Stimulated activated naive CD8-positive, alpha-beta T cell treated with anti-CD3 and anti-CD28 coated beads, Interleukin-15, Interleukin-2, amounts not matched to agents 100 U/mL and 50 U/mL, for 24 hours (primary cell): Measurements from ENCODE around the gene ZNF593OS.

Source experiments
- ATAC-seq: fragments of 150-1000 bp; cut with Tn5 transposase; one replicate; pipeline ENCODE4 v1.10.0; 2021
- DNase-seq: peaks from one replicate; pipeline ENCODE4 v3.0.0; 2021

The ZNF593OS gene

DNA sequence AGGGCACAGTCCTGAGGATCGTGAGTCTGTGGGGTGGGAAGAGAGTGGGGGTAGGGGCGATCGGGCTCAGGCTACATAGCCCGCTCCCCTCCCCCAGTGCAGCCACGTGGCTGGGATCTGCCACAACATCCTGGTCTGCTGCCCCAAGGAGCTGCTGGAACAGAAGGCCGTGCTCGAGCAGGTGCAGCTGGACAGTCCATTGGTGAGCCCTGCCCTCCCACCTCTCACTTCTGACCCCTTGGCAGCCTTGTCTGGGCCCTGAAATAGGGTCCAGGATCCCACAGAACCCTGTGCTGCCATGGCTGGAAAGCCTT is 10.7 kb upstream of the ZNF593OS start:
- DNase-seq: no peak
- no peak for ATAC-seq

DNA sequence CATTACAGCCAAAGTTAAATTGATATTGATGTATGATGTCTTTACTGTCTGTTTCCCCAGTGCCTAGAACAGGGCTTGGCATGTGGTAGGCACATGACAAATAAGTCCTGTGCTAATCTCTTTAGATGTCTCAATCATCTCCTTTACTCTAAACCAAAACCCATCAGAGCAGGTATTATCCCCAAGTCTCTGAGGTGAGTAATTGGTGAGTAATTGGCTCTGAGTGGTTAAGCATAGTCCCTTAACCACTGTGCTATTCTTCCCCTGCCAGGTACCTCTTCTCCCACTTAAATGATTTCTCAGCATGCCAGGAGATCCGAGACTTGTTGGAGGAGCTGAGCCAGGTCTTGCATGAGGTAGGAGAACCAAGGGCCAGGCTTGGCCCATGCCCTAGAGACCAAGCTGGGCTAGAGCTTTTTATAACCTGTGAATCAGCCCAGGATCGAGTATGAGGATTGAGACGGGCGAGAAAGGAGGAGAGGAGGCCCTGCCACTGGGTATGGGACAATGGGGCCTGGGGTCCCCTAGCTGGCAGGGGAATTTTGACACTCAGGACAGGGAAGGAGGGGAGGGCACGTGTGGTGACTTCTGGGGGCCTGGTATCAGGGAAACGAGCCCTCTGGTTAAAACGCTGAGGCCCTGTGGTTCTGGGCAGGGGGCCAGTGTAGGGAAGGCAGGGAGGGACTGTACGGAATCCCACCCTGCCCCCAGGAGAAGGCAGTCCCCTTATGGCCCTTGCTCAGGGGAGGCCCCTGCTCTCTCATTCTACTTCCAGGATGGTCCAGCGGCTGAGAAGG is 10.2 kb upstream of the ZNF593OS start:
- ATAC-seq: peak; percentile 88
- no peak for DNase-seq

DNA sequence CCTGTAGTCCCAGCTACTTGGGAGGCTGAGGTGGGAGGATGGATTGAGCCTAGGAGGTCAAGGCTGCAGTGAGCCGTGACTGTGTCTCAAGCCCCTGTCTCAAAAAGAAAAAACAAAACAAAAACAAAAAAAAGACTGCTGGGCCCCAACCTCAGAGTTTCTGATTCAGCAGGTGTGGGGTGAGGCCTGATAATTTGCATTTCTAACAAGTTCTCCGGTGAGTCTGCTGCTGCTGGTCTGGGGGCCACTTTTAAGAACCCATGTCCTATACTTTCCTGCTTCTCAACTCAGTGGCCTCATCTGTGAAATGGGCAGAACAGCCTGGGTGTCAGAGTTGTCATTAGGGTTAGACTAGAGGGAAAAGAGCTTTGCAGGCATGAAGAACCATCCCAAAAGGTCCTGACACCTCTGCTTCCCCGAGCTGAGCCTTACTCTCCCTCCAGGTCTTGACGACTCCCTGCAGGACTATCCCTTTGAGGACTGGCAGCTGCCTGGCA is 8.4 kb upstream of the ZNF593OS start:
- no peak for DNase-seq
- ATAC-seq: no peak

DNA sequence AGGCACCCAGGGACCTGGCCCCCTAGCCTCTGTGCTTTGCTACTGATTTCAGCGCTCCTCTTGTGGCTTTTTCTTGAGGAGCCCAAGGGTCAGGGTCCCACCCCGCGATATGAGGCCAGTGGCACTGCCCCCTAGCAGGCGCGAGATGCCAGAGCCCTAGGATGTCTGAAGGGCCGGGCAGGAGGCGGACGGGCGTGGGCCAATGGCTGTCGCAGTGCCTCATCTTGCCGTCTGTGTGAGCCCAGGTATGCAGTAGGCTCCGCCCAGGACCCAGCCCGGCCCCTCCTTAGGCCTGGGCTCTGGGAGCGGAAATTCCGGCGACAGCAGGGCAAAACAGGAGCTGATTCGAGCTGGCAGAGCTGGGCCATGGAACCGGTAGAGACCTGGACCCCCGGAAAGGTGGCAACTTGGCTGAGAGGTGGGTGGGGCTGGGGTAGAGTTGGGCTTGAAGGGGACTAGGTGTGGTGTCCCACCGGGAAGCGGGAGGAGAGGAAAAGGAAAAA is 5.6 kb upstream of the ZNF593OS start, which contains the start of gene CNKSR1:
CNKSR1 (plus strand) TSS at position 310 of the 503 bp plus-strand sequence; CDS start at position 367, 57 bp downstream.
- DNase-seq (no peak), ATAC-seq (no peak)

DNA sequence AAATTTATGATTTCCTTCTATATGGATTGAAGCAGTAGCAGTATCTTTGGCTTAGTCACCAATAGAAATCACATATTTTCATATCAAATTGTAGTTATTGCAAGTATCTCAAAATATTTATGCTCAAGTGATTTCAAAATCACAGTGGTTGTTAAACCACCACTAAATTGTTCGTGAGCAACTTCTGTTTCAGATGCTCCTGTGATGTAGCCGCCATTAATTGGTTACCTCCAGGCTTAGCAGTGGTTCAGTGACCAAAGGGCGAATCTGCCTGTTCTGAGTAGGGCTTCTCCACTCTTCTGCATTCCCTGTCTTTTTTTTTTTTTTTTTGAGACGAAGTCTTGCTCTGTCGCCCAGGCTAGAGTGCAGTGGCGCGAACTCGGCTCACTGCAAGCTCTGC is 3.7 kb upstream of the ZNF593OS start:
- no peak for ATAC-seq

DNA sequence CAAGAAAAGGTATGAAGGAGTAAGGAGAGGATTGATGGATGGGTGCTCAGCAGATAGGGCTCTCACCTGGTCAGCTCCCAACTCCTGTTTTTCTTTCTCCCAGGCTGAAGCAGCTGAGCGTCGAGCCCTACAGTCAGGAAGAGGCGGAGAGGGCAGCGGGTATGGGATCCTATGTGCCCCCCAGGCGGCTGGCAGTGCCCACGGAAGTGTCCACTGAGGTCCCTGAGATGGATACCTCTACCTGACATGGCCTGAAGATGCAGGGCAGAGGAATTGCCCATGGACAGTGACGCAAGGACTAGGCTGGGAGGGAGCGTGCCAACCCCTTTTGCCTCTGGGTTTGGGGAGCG is 1.2 kb downstream of the ZNF593OS start:
- DNase-seq (no peak), ATAC-seq (no peak)

More for the DNA sequence above, 3.7 kb upstream of the ZNF593OS start:
- DNase-seq: no peak

DNA sequence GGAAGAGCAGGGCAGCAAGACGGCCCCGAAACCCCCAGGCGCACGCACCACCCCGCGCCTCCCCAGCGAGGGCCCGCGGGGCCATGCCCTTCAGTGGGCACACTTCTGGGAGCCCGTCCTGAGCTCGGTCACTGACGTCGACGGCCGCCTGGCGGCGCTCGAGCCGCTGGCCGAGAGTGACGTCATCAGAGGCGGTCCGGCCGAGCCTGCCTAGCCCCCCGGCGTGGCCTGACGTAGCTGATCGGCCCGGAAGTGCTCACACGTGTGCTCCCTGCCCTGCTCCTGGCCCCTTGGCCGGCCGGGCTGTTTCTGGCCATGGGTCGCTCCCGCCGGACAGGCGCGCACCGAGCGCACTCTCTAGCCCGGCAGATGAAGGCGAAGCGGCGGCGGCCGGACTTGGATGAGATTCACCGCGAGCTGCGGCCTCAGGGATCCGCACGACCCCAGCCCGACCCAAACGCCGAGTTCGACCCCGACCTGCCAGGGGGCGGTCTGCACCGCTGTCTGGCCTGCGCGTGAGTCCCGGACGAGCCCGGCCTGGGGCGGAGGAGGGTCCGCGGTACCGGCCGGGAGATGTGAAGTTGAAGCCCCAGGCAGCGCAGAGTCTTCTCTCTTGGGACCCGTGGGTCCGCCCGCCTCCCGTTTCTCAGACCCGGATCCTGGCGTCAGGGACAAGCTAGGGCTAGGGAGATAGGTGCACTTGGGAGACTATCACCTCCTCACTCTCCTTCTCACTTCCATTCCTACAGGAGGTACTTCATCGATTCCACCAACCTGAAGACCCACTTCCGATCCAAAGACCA is 1.8 kb downstream of the ZNF593OS start, which contains the start of gene ZNF593:
ZNF593 (plus strand) TSS at position 240 of the 803 bp plus-strand sequence; CDS start at position 316, 76 bp downstream.
- DNase-seq (peak; percentile 93), ATAC-seq (peak; percentile 96)

DNA sequence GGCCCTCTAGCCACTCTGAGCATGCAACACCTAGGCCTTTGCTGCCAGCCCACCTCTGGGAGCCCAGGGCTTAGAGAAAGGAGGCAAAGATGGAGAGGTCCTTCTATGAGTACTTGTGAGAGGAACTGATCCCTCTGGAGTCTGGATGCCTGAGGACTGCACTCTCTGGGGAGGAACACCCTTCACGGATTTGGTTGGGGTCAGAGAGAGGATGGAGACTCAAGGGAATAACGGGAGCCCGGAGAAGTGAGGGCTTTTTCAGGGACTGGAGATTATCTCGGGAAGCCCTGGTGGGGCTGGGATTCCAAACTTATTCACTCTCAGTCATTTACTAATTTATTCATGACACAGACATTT is 2.5 kb downstream of the ZNF593OS start:
- no peak for DNase-seq
- no peak for ATAC-seq

DNA sequence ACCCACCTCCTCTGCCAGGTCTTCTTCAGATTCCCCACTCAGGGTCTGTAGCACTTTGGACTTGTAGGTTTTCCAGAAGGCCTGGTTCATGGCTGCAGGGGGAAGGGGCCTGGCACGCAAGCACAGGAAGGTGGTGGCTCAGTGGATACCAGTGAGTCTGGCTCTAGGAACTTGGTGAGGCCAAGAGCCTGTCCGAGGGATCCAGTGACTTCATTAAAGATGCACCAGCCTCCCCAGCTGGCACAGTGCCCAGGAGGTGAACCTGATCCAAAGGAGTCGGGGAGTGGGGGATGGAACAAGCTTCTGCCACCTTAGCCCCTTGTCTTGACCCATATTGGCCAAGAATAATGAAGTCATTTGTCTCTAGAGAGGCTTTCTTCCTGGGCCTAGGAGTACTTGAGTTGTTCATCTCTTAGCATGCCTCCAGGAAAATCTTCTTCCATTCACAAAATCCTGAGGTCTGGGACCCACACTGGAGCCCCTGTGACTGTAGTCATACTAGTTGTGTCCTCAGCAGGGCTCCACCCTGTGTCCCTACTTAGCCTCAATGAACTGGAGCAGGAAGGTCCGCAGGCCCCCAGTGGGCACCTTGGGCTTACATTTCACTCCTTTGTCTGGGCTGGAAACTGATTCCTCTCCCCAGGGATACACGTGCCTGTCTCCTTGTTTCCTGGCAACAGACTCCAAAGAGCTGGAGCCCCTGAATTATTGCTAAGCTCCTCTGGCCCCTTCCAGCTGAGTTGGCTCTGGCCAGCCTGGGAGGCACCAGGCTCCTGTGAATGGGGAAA is 3.0 kb downstream of the ZNF593OS start, which contains the start of gene C1orf232:
C1orf232 (minus strand) TSS at position 554 of the 788 bp plus-strand sequence; CDS start at position 90, 464 bp downstream.
- DNase-seq (no peak), ATAC-seq (no peak)

DNA sequence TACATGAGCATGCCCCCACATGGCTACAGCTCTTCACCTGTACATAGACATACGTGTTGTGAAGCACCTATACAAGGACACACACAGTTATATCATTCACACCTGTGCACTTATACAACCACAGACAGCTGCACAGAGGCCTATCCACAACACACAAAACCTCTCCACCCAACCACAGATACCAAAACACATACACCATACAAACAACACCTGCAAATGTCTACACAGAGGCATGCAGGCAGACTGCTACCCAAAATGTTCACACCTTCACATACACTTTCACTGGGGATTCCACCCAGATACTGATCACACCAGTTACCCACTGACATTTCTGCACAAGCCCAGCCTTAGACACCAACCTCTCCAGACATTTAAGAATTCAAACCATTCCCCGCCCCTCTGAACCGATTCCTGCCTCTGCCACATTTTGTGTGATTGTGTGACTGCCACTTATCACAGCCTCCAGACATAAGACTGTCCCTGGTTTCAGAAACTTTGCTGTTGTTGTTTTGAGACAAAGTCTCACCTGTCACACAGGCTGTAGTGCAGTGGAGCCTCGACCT is 4.8 kb downstream of the ZNF593OS start:
- ATAC-seq (no peak), DNase-seq (no peak)

DNA sequence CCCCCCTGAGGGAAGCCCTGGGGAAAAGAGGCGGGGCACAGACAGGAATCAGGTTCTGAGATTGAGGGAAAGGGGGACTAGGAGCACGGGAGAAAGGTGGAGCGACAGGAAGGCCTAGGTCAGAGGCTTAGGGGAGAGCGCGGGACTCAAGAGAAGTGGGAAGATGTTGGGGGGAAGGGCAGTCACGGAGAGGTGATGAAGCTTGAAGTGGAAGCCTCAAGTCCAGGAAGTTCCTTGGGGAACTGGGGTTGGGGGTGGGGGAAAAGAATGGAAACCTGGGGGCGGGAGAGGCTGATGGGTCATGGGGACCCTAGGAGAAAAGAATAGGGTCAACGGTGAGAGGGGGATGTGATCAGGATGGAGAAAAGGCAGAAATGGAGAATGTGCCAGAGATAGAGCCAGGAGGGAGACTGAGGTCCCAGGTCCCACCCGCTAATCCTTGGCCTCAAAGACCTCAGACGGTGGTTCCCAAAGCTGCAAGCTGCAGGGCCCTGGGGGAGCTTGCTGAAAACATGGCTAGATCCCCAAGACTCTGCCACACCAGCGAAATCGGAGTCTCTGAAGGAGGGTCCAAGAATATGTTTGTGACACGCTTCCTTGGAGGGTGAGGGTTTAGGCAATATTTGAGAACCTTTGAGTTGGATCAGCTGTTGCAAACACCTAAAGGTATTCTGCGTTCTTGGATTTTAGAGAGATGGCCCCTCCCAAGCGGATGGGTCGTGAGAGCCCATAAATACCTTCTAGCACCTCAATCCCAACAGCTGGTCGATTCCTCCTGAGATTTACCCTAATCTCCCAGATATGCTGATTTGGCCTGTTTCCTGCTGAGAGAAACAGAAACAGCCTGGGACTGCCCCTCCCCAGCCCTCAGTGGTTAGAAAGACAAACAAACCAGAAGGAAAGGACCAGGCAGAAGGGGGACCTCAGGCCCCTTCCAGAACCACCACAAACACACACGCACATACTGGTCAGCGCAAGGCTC is 6.5 kb downstream of the ZNF593OS start:
- DNase-seq (no peak), ATAC-seq (no peak)

DNA sequence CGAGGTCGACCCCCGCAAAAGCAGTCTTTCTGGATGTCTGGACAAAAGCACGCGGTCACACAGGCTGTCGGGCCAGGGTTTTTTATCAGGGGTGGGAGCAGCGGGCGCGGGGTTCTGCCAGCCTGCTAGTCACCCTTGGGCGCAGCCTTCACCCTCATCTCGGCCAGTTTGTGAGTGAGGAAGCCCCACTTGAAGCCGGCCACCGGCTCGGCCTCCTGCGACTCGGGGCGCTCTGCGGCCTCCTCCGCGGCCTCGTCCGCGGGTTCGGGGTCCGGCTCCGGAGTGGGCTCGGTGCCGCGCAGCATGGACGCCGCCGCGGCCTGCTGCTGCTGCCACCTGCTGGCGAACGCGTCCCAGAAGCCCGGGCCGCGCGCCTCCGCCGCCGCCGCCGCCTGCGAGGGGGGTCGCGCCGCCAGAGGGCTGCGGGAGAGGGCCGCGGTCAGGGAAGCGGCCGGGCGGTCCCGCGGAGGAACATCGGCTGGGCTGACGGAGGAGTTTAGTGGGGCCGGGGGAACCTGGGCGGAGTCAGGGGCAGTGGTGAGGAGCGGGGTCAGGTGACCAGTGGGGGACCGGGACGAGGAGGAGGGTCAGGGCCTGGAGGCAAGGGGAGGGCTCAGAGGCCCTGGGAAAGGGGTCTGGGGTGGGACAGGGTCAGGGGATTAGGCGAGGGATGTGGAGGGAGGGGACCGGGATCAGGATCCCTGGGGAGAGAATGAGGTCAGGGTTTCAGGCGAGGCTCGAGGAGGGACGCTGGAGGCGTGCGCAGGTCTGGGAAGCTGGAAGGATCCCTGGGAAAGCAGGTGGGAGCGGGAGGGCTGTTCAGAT is 7.4 kb downstream of the ZNF593OS start:
- ATAC-seq: no peak
- DNase-seq: peak; percentile 75

DNA sequence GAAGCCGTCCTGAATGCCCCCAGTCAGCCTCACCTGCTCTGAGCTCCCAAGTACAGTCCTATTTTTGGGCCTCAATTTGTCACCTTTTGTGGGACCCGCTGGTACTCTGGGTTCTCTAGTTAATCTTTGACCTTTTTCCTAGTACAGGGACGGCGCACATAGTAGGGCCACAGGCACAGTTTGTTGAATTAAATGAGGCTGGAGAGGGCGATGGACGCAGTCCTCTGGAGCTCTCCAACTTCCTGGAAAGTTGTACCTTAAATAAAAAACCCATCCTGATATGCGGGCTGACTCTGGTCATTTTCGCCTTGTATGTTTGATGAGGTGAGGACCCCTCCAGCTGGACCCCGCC is 8.0 kb downstream of the ZNF593OS start:
- ATAC-seq (no peak), DNase-seq (no peak)

DNA sequence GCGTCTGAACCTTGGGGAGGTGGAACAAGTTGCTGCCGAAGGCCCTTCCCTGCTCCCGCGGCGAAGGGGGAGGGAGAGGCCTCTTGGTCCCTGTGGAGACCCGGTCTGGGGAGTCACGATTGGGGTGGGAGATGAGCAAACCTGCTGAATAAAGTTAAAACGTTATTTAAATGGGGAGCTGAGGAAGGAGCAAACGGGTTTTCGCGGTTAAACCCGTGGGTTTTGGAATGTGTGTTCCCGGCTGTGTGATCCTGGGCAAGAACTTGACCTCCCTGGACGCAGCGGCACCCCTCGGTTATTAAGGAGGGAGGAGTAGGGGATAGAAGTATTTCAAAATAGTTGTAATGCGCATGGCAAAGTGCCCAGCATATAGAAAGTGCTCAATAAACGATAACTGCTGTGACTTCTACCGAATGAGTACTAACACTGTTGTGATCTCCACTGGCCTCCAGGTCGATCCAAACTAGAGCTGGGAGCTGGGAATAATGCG is 9.4 kb downstream of the ZNF593OS start:
- DNase-seq (no peak), ATAC-seq (no peak)

DNA sequence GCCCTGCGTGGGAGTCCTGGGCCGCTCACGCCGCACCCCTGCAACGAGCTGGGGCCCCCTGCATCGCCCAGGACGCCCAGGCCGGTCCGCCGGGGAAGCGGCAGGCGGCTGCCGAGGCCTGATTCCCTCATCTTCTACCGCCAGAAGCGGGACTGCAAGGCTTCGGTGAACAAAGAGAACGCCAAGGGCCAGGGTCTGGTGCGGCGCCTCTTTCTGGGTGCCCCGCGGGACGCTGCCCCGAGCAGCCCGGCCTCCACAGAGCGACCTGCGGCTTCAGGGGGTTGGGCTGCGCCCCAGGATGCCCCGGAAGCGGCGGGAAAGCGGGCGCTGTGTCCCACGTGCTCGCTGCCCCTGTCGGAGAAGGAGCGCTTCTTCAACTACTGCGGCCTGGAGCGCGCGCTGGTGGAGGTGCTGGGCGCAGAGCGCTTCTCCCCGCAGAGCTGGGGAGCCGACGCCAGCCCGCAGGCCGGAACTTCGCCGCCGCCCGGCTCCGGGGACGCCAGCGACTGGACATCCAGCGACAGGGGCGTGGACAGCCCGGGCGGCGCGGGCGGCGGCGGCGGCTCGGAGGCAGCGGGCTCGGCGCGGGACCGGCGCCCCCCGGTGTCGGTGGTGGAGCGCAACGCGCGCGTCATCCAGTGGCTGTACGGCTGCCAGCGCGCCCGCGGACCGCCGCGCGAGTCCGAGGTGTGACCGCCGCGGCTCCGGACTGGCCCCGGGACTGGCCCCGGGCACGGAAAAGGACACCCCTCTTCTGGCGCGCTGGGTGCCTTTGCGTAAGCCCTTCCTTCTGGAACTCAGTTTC is 10.0 kb downstream of the ZNF593OS start:
- DNase-seq (peak; percentile 54), ATAC-seq (peak; percentile 49)

DNA sequence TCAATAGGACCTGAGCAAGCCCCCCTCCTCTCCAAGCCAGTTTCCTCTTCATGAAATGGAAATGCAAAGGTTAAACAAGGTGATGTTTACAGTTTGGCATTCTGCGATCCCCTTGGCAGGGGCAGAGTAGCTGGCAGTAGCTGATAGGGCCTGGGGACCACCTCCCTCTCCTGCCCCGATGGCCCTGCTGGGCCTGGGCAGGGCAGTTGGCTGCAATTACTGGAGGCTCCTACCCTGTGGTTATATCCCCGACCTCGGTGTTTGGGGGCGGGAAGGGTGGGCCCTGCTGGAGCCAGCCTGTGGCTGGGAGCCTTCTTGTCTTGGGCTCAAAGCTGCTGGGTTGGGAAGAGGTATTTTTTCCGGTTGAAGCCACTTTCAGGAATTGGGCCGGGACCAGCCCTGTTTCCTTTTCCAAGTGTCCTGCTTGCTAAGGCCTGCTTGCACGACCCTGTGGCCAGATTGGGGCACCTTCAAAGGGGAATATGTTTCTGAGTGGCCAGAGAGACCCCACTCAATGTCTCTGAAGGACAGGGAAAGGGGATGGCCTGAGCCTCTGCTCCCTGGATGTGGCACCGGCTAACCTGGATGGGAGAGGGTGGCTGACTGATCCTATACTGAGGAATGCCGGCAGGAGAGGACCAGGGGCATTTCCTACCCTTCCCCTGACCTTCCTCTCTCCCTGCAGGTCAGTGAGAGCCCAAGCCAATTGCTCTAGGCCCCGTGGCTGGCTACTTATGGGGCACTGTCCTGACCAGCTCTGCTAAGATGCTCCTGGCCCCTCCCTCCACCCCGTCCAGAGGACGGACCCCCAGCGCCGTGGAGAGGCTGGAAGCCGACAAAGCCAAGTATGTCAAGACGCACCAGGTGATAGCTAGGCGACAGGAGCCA is 10.9 kb downstream of the ZNF593OS start:
- DNase-seq (no peak), ATAC-seq (no peak)

DNA sequence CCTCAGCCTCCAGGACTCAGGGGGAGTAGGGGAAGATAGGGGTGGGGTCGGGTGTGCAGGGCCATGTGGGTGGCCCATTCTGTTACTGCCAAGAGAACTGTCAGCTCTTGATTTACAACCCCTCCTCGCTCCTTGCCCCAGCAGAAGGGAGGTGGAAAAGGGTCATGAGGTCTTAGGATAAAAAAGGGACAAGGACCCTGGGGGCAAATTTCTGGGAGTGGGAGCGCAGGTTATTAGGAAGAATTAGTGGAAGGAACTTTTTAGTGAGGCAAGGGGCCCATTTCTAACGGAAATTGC is 11.9 kb downstream of the ZNF593OS start:
- no peak for DNase-seq
- ATAC-seq: no peak
